OCI-LY1 (cell line): Measurements from ENCODE around the gene RASAL3.

Experiments
- CTCF ChIP-seq: fragments of 200-600 bp; sonication (generic), shearing (Covaris generic); IDR thresholded peaks from 2 replicates; pipeline ENCODE4 v1.5.1; 2017; ENCODE audit warnings: mild to moderate bottlenecking, antibody characterized with exemption, low read length, moderate library complexity, mixed read lengths
- EZH2 ChIP-seq: fragments of 200-600 bp; sonication (generic), shearing (Covaris generic); IDR thresholded peaks from 2 replicates; pipeline ENCODE4 v1.8.0; 2017; ENCODE audit warnings: borderline replicate concordance, mixed run types, mild to moderate bottlenecking, antibody characterized with exemption, low read length, moderate library complexity, mixed read lengths

GRCh38 chr19:15461694-15462093, 2.6 kb downstream of the RASAL3 start:
- TF ChIP-seq EZH2 (no peak), CTCF (no peak)
